Endodermal cell (in vitro differentiated cells): ENCODE measurements around the gene HTR2C. TPM values are rescaled to one million over a fixed set of nuclear protein-coding genes. Genes with fewer than 3 reads are reported as not detected.
A peak's percentile ranks its signal among the peaks of the same experiment; 100 is the strongest.

Experiments used
- DNase-seq: peaks from one replicate; pipeline ENCODE4 v3.0.0-alpha.2; 2017
- H3K27ac ChIP-seq: 2 replicates; pipeline ENCODE4 v1.5.1; 2013; ENCODE audit warnings: mild to moderate bottlenecking, low read depth, low read length, moderate library complexity
- H3K27me3 ChIP-seq: 2 replicates; pipeline ENCODE4 v1.6.1; 2013; ENCODE audit warnings: mild to moderate bottlenecking, low read length, moderate library complexity; ENCODE audit not compliant: insufficient read depth, control insufficient read depth, poor library complexity, severe bottlenecking
- H3K36me3 ChIP-seq: 2 replicates; pipeline ENCODE4 v1.7.0; 2013; ENCODE audit warnings: mild to moderate bottlenecking, low read length, moderate library complexity; ENCODE audit not compliant: control insufficient read depth, insufficient read depth
- H3K4me1 ChIP-seq: one replicate; pipeline ENCODE4 v1.7.0; 2013; ENCODE audit warnings: low read length; ENCODE audit not compliant: control insufficient read depth, insufficient read depth
- H3K4me3 ChIP-seq: 2 replicates; pipeline ENCODE4 v1.5.1; 2013; ENCODE audit warnings: mild to moderate bottlenecking, low read length, moderate library complexity
- H3K9ac ChIP-seq: 2 replicates; pipeline ENCODE4 v1.6.1; 2013; ENCODE audit warnings: mild to moderate bottlenecking, low read length, moderate library complexity; ENCODE audit not compliant: poor library complexity, severe bottlenecking; ENCODE audit errors: extremely low read depth
- H3K9me3 ChIP-seq: 2 replicates; pipeline ENCODE4 v1.6.1; 2013; ENCODE audit warnings: mild to moderate bottlenecking, low read length, moderate library complexity; ENCODE audit not compliant: control insufficient read depth
- H3K27ac Mint-ChIP-seq: 2 replicates; pipeline ENCODE4 v1.8.0; 2020; ENCODE audit warnings: mixed read lengths
- H3K27me3 Mint-ChIP-seq: 2 replicates; pipeline ENCODE4 v1.8.0; 2021; ENCODE audit warnings: mild to moderate bottlenecking, mixed read lengths; ENCODE audit not compliant: insufficient read depth
- H3K36me3 Mint-ChIP-seq: 2 replicates; pipeline ENCODE4 v1.8.0; 2020; ENCODE audit warnings: low read depth, mixed read lengths
- H3K4me1 Mint-ChIP-seq: 2 replicates; pipeline ENCODE4 v1.8.0; 2020; ENCODE audit warnings: mixed read lengths
- H3K4me3 Mint-ChIP-seq: 2 replicates; pipeline ENCODE4 v1.8.0; 2020; ENCODE audit warnings: mild to moderate bottlenecking, moderate library complexity, mixed read lengths
- H3K9me3 Mint-ChIP-seq: 2 replicates; pipeline ENCODE4 v1.8.0; 2020; ENCODE audit warnings: mild to moderate bottlenecking, mixed read lengths
- CTCF ChIP-seq: fragments of 200-600 bp; sonication (generic); conservative IDR thresholded peaks from 2 replicates; pipeline ENCODE4 v1.5.0; 2021; ENCODE audit warnings: antibody characterized with exemption, mild to moderate bottlenecking
- WGBS, 2 experiments: methylation state at CpG; one replicate each; pipeline versions ENCODE4 v1.1.5 to v1.1.7; 2013; ENCODE audit warnings: missing lambda C conversion rate in 2 of 2, mixed read lengths in 1 of 2; ENCODE audit not compliant: insufficient coverage in 1 of 2, insufficient read length in 1 of 2; 5-methylcytosine and 5-hydroxymethylcytosine counted together
- long read RNA-seq, 4 experiments: library from polyadenylated mRNA in 2 of 4; library from RNA in 1 of 4; library from capped mRNA in 1 of 4; stranded (forward) in 3 of 4; unstranded in 1 of 4; transcript quantifications; one replicate each; pipeline ENCODE4 v2.0.0, GENCODE V29; 2020 to 2021; ENCODE audit warnings: inconsistent platforms in 1 of 4
- polyA plus RNA-seq, 2 experiments: library from polyadenylated mRNA; stranded (reverse); fragments of 50-300 nt; gene quantifications; one replicate each; pipeline ENCODE4 v1.2.3, GENCODE V29; 2013
- total RNA-seq, 2 donors: library from RNA; stranded (reverse); fragmentation: NEBNext Ultra II Directional in 1 of 2; extraction: Animal tissue kit (Norgen Biotek cat#: 25700) in 1 of 2; gene quantifications; 2 replicates in 1 of 2; 3 replicates in 1 of 2; pipeline ENCODE4 v1.2.1, GENCODE V29; 2021

Gene HTR2C
- total RNA-seq: under 1 TPM in 1 of 2 donors, not detected in 1; 0.90 TPM
- 0.07 TPM for polyA plus RNA-seq (2013, experiment 1 of 2)
- polyA plus RNA-seq (2013, experiment 2 of 2): not detected
- long read RNA-seq, experiment 1: 0 reads
- long read RNA-seq, experiment 2: 0 reads
- long read RNA-seq, experiment 3, partial matches to known transcripts: 1 of 6 reads
- long read RNA-seq, experiment 3, other reads (novel, unspliced or antisense): 5 of 6 reads
- long read RNA-seq, experiment 4: 0 reads

GRCh38 chrX:114583646-114584374 is at the start of gene HTR2C:
Gene HTR2C, plus strand, starts transcription at chrX:114584086. Its CDS starts 142,851 bp downstream, at chrX:114726937.
- H3K27ac ChIP-seq: no peak within 1 kb of the TSS
- H3K9me3 ChIP-seq: no peaks in the 10 kb centered on the region
- no peaks in the 10 kb centered on the region for H3K4me1 ChIP-seq
- no peak for TF ChIP-seq CTCF
- H3K4me3 ChIP-seq: peak within 1 kb of the TSS; percentile 71
- no peaks in the 10 kb centered on the region for H3K36me3 ChIP-seq
- H3K27me3 ChIP-seq: peaks cover 86% of the 10 kb centered on the region
- peak; percentile 84 for DNase-seq
- Mint-ChIP-seq H3K9me3 (no peaks in the 10 kb centered on the region), H3K4me3 (peak within 1 kb of the TSS; percentile 66), H3K27ac (peak within 1 kb of the TSS; percentile 28), H3K36me3 (no peaks in the 10 kb centered on the region), H3K4me1 (peaks cover 24% of the 10 kb centered on the region), H3K27me3 (peaks cover 90% of the 10 kb centered on the region)
- 6% methylated on average over 34 of the region's 34 CpGs; no CpG with 5 or more reads in 1 of the 2 experiments for WGBS, 2 experiments
- no peak within 1 kb of the TSS for H3K9ac ChIP-seq

GRCh38 chrX:114580336-114580735 is 3.5 kb upstream of the HTR2C start:
- Mint-ChIP-seq H3K27me3 (peaks cover 76% of the 10 kb centered on the region), H3K4me3 (no peak overlapping the region), H3K4me1 (peaks cover 24% of the 10 kb centered on the region), H3K9me3 (no peaks in the 10 kb centered on the region), H3K36me3 (no peaks in the 10 kb centered on the region), H3K27ac (no peak overlapping the region)
- no peak overlapping the region for H3K9ac ChIP-seq
- H3K4me1 ChIP-seq: no peaks in the 10 kb centered on the region
- no peak overlapping the region for H3K4me3 ChIP-seq
- DNase-seq: no peak
- no peaks in the 10 kb centered on the region for H3K9me3 ChIP-seq
- peaks cover 68% of the 10 kb centered on the region for H3K27me3 ChIP-seq
- H3K36me3 ChIP-seq: no peaks in the 10 kb centered on the region
- peak; percentile 88 for TF ChIP-seq CTCF
- 17% methylated on average over 3 of the region's 4 CpGs; no CpG with 5 or more reads in 1 of the 2 experiments for WGBS, 2 experiments
- H3K27ac ChIP-seq: no peak overlapping the region

DNA sequence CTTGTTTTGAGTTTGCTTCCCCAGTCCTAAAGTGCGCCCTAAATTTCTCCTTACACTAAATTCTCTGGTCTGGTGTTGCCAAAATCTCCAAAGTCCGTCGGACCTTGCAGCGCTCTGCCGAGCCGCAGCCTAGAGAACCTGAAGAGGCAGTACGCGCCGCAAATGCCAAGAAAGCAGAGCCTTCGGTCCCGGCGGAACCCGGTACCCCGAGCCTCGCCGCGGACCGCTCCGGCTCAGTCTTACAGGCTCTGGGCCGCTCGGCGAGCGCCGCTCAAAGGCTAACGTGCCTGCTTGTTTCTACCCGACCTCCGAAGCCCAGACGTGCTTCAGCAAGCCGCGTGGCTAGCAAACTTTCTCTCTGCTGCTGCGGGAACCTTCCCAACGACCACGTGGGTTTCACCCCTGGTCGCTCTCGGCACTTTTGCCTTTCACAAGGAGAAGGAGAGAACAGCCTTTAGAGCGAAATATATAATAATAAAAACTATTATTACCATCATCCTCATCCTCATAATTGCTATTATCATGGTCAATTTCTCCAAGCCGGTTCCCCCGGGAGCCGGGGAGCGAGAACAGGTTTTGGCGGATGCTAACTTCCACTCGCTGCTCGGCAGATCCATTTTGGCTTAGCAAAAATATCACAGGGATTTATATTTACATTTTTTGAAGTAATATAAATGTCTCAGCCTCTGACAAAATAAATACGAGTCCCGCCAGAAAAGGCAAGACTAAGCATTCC is 2.2 kb upstream of the HTR2C start:
- Histone ChIP-seq H3K36me3 (no peaks in the 10 kb centered on the region), H3K4me3 (peak overlapping the region; percentile 62), H3K27ac (no peak overlapping the region), H3K9me3 (no peaks in the 10 kb centered on the region), H3K4me1 (no peaks in the 10 kb centered on the region), H3K27me3 (peaks cover 81% of the 10 kb centered on the region), H3K9ac (no peak overlapping the region)
- Mint-ChIP-seq H3K27me3 (peaks cover 86% of the 10 kb centered on the region), H3K9me3 (no peaks in the 10 kb centered on the region), H3K4me1 (peaks cover 24% of the 10 kb centered on the region), H3K27ac (no peak overlapping the region), H3K4me3 (peak overlapping the region; percentile 51), H3K36me3 (no peaks in the 10 kb centered on the region)
- DNase-seq: peak; percentile 86
- TF ChIP-seq CTCF: peak; percentile 11
- WGBS, 2 experiments: 1% methylated on average over 36 of the region's 45 CpGs; no CpG with 5 or more reads in 1 of the 2 experiments
